ENCODE results near the gene ACSF3.

DNA sequence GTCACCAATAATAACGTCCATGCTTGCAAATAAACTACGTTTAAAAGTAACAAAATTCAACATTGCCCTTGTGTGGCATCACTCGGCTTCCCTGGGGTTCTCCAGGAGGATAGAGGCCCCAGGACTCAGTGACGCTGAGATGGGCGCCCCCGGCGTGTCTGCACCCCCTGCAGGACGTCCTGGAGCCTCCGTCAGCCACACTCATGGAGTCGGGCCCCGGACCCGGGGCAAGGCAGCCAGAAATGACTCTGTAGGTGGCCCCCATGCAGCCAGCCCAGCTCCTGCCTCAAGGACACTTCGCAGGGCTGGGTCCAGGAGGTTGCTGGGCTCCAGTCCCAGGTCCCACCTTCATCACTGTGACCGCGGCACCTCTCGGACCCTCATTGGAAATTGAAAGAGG lies 16.6 kb upstream of the ACSF3 start:
- no peak for TF ChIP-seq GATA2 (IDR thresholded peaks at IDR 0.05; ENCODE audit: low read depth, low read length)
- no peak for TF ChIP-seq GATA3 (IDR thresholded peaks at IDR 0.05; ENCODE audit: low read depth, low read length)

Data from SH-SY5Y (cell line).